ENCODE results near the gene DIPK1A.

GRCh38 chr1:92857817-92858216 is 103.4 kb downstream of the DIPK1A start:
- TF ChIP-seq POLR2AphosphoS5 (IDR thresholded peaks at IDR 0.05; ENCODE audit: low read depth, low read length) = no peak
- no peak for TF ChIP-seq CTCF (IDR thresholded peaks at IDR 0.05)
- no peak for TF ChIP-seq REST (IDR thresholded peaks at IDR 0.05; ENCODE audit: insufficient read depth in 1 of 2, low read depth in 2 of 2, low read length in 1 of 2)
- no peak for TF ChIP-seq TCF7L2 (IDR thresholded peaks at IDR 0.05; ENCODE audit: low read depth, low read length)
- TF ChIP-seq SIN3A (IDR thresholded peaks at IDR 0.05; ENCODE audit: borderline replicate concordance, insufficient read depth, low read depth, low read length) = no peak

Data from Panc1 (cell line).